Measurements from ENCODE around the gene COL9A1. TPM values are rescaled to one million over a fixed set of nuclear protein-coding genes. Genes with fewer than 3 reads are reported as not detected.

Gene COL9A1
- total and polyA plus RNA-seq, 2 of the 8 experiments (the other 6 are each of a cell fraction or from before 2014, with no cell fraction given) = 7.9 to 18.1 TPM

DNA sequence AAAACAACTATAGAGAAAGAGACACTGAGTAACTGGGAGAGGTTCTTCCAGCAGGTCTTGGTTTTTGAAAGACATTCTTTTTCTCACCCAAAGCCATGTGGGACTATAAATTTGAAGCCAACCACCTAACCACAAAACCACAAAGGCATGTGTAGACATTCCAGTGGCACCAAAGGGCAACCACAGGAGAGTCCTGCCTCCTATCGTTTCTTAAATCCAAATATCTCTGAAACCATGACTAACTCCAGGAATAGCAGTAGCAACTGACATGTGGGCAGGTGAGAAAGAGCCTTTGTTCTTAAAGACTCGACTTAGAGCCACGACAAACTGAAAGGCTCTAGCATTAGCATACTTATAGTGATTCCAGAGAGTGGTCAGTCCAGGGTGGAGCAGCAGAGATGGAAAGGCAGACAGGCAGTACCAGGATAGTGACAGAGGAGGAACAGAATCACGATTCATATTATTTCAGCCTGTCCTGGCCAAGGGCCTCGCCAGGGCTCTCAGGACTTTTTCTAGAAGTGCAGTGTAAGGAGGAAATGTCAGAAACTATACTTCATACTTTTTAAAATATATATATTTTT is 9.4 kb upstream of the COL9A1 start (continued):
- TF ChIP-seq, protein P1, sequence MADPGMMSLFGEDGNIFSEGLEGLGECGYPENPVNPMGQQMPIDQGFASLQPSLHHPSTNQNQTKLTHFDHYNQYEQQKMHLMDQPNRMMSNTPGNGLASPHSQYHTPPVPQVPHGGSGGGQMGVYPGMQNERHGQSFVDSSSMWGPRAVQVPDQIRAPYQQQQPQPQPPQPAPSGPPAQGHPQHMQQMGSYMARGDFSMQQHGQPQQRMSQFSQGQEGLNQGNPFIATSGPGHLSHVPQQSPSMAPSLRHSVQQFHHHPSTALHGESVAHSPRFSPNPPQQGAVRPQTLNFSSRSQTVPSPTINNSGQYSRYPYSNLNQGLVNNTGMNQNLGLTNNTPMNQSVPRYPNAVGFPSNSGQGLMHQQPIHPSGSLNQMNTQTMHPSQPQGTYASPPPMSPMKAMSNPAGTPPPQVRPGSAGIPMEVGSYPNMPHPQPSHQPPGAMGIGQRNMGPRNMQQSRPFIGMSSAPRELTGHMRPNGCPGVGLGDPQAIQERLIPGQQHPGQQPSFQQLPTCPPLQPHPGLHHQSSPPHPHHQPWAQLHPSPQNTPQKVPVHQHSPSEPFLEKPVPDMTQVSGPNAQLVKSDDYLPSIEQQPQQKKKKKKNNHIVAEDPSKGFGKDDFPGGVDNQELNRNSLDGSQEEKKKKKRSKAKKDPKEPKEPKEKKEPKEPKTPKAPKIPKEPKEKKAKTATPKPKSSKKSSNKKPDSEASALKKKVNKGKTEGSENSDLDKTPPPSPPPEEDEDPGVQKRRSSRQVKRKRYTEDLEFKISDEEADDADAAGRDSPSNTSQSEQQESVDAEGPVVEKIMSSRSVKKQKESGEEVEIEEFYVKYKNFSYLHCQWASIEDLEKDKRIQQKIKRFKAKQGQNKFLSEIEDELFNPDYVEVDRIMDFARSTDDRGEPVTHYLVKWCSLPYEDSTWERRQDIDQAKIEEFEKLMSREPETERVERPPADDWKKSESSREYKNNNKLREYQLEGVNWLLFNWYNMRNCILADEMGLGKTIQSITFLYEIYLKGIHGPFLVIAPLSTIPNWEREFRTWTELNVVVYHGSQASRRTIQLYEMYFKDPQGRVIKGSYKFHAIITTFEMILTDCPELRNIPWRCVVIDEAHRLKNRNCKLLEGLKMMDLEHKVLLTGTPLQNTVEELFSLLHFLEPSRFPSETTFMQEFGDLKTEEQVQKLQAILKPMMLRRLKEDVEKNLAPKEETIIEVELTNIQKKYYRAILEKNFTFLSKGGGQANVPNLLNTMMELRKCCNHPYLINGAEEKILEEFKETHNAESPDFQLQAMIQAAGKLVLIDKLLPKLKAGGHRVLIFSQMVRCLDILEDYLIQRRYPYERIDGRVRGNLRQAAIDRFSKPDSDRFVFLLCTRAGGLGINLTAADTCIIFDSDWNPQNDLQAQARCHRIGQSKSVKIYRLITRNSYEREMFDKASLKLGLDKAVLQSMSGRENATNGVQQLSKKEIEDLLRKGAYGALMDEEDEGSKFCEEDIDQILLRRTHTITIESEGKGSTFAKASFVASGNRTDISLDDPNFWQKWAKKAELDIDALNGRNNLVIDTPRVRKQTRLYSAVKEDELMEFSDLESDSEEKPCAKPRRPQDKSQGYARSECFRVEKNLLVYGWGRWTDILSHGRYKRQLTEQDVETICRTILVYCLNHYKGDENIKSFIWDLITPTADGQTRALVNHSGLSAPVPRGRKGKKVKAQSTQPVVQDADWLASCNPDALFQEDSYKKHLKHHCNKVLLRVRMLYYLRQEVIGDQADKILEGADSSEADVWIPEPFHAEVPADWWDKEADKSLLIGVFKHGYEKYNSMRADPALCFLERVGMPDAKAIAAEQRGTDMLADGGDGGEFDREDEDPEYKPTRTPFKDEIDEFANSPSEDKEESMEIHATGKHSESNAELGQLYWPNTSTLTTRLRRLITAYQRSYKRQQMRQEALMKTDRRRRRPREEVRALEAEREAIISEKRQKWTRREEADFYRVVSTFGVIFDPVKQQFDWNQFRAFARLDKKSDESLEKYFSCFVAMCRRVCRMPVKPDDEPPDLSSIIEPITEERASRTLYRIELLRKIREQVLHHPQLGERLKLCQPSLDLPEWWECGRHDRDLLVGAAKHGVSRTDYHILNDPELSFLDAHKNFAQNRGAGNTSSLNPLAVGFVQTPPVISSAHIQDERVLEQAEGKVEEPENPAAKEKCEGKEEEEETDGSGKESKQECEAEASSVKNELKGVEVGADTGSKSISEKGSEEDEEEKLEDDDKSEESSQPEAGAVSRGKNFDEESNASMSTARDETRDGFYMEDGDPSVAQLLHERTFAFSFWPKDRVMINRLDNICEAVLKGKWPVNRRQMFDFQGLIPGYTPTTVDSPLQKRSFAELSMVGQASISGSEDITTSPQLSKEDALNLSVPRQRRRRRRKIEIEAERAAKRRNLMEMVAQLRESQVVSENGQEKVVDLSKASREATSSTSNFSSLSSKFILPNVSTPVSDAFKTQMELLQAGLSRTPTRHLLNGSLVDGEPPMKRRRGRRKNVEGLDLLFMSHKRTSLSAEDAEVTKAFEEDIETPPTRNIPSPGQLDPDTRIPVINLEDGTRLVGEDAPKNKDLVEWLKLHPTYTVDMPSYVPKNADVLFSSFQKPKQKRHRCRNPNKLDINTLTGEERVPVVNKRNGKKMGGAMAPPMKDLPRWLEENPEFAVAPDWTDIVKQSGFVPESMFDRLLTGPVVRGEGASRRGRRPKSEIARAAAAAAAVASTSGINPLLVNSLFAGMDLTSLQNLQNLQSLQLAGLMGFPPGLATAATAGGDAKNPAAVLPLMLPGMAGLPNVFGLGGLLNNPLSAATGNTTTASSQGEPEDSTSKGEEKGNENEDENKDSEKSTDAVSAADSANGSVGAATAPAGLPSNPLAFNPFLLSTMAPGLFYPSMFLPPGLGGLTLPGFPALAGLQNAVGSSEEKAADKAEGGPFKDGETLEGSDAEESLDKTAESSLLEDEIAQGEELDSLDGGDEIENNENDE (IDR thresholded peaks at IDR 0.05; ENCODE audit: insufficient replicate concordance, low read length) = no peak
- TF ChIP-seq RXRA (IDR thresholded peaks at IDR 0.05; ENCODE audit: insufficient read depth, low read depth, low read length) (no peak), EZH2 (IDR thresholded peaks at IDR 0.05; ENCODE audit: low read depth, low read length, severe bottlenecking) (no peak), CBX5 (IDR thresholded peaks at IDR 0.05; ENCODE audit: low read depth, low read length) (no peak), TEAD4 (IDR thresholded peaks at IDR 0.05; ENCODE audit: low read depth, low read length) (no peak), GTF2F1 (IDR thresholded peaks at IDR 0.05; ENCODE audit: borderline replicate concordance, low read depth, low read length) (no peak), CBX8 (IDR thresholded peaks at IDR 0.05; ENCODE audit: borderline replicate concordance, low read depth, low read length) (no peak), POLR2A (IDR thresholded peaks at IDR 0.05; ENCODE audit: control extremely low read depth in 1 of 2, low read depth in 2 of 2, low read length in 2 of 2) (no peak), POLR2AphosphoS5 (IDR thresholded peaks at IDR 0.05; ENCODE audit: low read depth, low read length) (no peak), KDM4A (IDR thresholded peaks at IDR 0.05; ENCODE audit: low read depth, low read length, severe bottlenecking) (no peak), GABPA (IDR thresholded peaks at IDR 0.05; ENCODE audit: borderline replicate concordance, insufficient read depth, low read length) (no peak), SP2 (IDR thresholded peaks at IDR 0.05; ENCODE audit: low read length) (no peak)
